ENCODE results near the gene TUBGCP5.
A peak's percentile ranks its signal among the peaks of the same experiment; 100 is the strongest.
"Not testable (repeated sequence)": the region's sequence is repeated elsewhere in the genome, so short reads cannot be mapped to it uniquely, and the experiment has no call there.

The TUBGCP5 gene

GRCh38 chr15:23039143-23039916, at the start of gene TUBGCP5:
TSS of gene TUBGCP5 (minus strand) at chr15:23039569. CDS start at chr15:23039543, 26 bp downstream.
- peak; percentile 28 for DNase-seq

DNA sequence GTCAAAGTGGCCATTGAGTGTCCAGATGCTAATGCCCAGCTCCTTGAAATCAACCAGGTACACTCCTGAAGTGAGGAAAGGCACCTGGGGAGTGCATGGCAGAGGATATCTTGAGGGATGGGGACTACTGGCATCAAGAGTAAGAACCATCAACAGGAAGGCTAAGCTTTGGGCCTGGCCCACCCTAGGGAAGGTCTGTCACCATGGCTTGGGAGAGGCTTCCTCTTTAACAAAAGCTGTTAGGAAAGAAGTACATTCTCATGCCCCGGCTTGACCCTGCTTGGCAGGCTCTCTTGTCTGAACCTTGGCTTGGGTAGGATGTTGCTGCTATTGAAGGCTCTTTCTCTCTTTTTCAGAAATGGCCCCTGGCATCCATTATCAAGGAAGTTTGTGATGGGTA, 43.7 kb upstream of the TUBGCP5 start:
- DNase-seq = no peak

GRCh38 chr15:23081996-23082737, 42.8 kb upstream of the TUBGCP5 start:
- not testable (repeated sequence) for DNase-seq

GRCh38 chr15:23081271-23081670, 41.9 kb upstream of the TUBGCP5 start:
- no peak for DNase-seq

GRCh38 chr15:23079766-23080165, 40.4 kb upstream of the TUBGCP5 start:
- no peak for DNase-seq

DNA sequence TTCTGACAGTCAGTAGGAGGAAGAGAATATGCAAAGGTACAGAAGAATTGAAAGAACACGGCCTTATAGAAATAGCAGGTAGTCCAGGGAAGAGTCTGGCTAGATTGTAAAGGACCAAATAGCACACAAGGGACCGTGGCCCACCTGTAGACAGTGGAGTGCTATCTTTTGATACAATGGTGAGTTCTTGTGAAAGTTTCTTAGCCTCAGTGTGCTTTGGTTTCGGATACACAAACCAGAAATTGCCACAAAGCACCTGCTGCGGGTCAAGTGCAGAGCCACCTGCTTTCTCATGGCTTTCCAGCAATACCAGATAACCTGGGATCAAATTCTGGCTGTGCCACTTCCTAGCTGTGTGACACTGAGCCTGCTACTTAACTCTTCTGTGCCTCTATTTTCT, 36.6 kb upstream of the TUBGCP5 start:
- DNase-seq = no peak

DNA sequence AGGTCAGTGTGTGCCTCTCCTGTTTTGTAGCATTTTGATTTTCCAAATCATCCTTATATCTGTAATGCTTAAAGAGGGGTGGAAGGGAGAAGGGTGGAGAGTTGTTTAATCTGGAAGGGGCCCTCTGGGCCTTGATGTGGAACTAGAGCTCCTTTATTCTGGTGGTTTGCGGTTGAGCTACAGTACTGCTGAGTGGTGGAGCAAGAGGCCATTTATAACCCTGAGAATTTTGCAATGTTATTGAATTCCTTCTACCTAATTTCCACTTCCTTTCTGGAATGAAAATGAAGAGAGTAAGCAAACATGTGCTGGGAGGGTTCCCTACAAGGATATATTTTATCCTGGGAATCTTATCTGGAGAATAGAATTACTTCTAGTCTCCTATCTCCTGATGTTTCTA, 35.3 kb upstream of the TUBGCP5 start:
- no peak for DNase-seq

DNA sequence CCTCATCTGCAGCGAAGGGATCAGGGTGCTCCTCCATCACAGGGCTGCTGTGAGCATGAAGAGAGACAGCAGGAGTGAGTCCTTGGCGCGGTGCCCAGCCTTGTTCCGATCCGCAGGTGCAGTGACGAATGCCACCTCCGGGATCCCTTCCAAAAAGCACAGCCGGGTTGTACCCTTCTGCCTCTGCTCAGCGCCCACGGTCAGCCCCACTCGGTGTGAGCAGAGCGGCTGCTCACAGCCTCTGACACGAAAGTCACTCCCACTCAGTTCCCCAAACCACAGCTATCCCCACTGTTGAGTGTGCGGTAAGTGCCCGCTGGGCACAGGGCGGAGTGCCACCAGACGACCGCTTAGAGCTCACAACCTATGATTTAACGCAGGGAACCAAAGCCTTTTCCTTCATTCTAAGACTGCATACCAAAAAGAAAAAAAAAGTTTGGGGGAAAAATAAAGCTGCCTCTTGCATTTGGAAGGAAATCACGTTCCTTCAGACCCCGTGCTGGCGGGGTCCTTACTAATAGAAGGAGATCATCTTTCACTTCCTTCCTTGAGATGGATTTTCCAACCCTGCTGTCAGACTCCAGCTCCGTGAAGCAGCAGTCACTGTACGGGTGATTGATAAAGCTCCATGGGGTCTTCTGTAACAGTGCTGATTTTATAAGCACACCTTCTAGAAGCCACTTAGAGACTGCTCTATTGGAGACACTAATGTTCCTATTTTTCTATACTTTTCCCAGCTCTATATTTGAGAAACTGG, 34.7 kb upstream of the TUBGCP5 start:
- DNase-seq = no peak

- no peak for DNase-seq
Measured at GRCh38 chr15:23072633-23073032, 33.3 kb upstream of the TUBGCP5 start.

DNA sequence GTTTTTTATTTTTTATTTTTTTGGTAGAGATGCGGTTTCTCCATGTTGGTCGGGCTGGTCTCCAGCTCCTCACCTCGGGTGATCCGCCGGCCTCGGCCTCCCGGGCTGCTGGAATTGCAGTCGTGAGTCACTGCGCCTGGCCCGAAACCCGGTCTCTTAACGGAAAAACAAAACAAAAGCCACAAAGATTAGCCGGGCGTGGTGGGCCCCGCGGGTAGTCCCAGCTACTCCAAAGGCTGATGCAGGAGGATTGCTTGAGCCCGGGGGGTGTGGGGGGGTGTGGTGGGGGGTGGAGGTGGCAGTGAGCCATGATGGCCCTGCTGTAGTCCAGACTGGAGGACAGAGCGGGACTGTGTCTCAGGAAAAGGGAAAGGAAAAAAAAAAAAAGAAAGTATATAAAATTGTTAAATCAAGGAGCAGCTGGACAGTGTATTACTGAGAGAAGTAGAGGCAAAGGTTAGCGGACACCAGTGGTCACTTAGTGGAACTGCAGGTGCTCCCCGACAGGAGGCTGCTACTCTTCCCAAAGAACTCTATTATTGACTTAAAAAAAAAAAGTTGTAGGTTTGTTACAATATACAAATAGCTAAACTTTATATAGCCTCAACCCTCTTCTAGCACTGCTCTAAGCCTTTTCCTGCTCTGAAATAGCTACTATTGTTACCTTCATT, 30.3 kb upstream of the TUBGCP5 start:
- DNase-seq = no peak

GRCh38 chr15:23067416-23067815, 28.0 kb upstream of the TUBGCP5 start:
- no peak for DNase-seq

- no peak for DNase-seq
Measured at GRCh38 chr15:23065836-23066235, 26.5 kb upstream of the TUBGCP5 start.

- DNase-seq = no peak
Measured at GRCh38 chr15:23064156-23064555, 24.8 kb upstream of the TUBGCP5 start.

- DNase-seq = no peak
Measured at GRCh38 chr15:23057707-23058106, 18.3 kb upstream of the TUBGCP5 start.

DNA sequence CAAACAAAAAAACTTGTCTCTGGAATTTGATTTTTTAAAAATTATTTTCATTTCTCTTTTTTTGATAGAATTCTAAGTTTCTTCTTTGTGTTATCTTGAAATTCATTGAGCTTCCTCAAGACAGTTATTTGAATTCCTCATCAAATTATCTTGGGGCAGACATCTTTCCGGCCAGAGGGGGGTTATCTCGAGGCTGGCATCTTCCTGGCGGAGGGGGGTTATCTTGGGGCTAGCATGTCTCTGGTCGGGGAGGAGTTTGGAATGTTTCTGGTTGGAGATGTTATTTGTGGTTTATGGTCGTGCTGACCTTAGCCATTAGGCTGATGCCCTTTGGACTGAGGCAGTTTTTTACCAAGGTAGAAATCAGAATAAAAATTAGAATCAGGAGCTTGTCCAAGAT, 15.9 kb upstream of the TUBGCP5 start:
- no peak for DNase-seq

- DNase-seq = no peak
Measured at GRCh38 chr15:23052522-23052921, 13.2 kb upstream of the TUBGCP5 start.

DNA sequence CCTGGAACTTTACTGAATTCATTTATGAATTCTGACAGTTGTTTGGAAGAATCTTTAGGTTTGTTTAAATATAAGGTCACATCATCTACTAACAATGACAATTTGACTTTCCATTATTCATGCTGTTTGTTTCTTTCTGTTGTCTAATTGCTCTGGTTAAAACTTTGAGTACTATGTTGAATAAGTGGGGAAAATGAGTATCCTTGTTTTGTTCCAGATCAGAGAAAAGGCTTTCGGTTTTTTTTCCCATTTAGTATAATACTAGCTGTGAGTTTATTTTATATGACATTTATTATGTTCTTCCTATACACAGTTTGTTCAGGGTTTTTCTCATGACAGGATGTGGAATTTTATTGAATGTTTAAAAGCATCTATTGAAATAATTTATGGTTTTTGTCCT, 11.3 kb upstream of the TUBGCP5 start:
- DNase-seq = no peak

- DNase-seq = no peak
Measured at GRCh38 chr15:23049984-23050628, 10.7 kb upstream of the TUBGCP5 start.

DNA sequence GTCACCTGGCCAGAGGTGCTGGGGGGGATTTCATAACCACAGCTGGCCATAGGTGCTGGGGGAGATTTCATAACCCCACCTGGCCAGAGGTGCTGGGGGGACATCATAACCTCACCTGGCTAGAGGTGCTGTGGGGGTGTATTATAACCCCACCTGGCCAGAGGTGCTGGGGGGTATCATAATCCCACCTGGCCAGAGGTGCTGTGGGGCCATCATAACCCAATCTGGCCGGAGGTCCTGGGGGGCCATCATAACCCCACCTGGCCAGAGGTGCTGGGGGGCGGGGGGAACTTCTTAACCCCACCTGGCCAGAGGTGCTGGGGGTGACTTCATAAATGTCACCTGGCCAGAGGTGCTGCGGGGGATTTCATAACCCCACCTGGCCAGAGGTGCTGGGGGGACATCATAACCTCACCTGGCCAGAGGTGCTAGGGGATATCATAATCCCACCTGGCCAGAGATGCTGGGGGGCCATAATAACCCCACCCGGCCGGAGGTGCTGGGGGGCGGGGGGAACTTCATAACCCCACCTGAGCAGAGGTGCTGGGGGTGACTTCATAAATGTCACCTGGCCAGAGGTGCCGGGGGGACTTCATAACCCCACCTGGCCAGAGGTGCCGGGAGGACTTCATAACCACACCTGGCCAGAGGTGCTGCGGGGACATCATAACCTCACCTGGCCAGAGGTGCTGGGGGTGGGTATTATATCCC, 9.4 kb upstream of the TUBGCP5 start:
- not testable (repeated sequence) for DNase-seq

- not testable (repeated sequence) for DNase-seq
Measured at GRCh38 chr15:23043987-23044386, 4.6 kb upstream of the TUBGCP5 start.

DNA sequence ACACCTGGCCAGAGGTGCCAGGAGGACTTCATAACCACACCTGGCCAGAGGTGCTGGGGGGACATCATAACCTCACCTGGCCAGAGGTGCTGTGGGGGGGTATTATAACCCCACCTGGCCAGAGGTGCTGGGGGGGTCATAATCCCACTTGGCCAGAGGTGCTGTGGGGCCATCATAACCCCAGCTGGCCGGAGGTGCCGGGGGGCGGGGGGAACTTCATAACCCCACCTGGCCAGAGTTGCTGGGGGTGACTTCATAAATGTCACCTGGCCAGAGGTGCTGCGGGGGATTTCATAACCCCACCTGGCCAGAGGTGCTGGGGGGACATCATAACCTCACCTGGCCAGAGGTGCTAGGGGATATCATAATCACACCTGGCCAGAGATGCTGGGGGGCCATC, 4.2 kb upstream of the TUBGCP5 start:
- DNase-seq = not testable (repeated sequence)

DNA sequence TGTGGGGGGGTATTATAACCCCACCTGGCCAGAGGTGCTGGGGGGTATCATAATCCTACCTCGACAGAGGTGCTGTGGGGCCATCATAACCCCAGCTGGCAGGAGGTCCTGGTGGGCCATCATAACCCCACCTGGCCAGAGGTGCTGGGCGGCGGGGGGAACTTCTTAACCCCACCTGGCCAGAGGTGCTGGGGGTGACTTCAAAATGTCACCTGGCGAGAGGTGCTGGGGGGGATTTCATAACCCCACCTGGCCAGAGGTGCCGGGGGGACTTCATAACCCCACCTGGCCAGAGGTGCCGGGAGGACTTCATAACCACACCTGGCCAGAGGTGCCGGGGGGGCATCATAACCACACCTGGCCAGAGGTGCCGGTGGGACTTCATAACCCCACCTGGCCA, 2.4 kb upstream of the TUBGCP5 start:
- not testable (repeated sequence) for DNase-seq

Measured in NCI-H187 treated with DMSO at 0.1 percent for 48 hours (cell line).